KG1 (cell line): ENCODE measurements around the gene ARHGEF17.

Source experiments
- DNase-seq: peaks from one replicate; lab custom pipeline; 2025; lab: John Stamatoyannopoulos, UW

ARHGEF17 gene

GRCh38 chr11:73291781-73292524 is 16.1 kb upstream of the ARHGEF17 start:
- no peak for DNase-seq

- DNase-seq: no peak
These were observed 15.6 kb upstream of the ARHGEF17 start for GRCh38 chr11:73292525-73292894.

GRCh38 chr11:73293356-73293936 is 14.6 kb upstream of the ARHGEF17 start:
- no peak for DNase-seq

GRCh38 chr11:73294604-73295003 is 13.5 kb upstream of the ARHGEF17 start:
- DNase-seq: no peak

GRCh38 chr11:73295241-73295995 is 12.7 kb upstream of the ARHGEF17 start:
- peak; percentile 97 for DNase-seq

GRCh38 chr11:73295996-73296318 is 12.1 kb upstream of the ARHGEF17 start:
- no peak for DNase-seq

- DNase-seq: no peak
These were observed 11.4 kb upstream of the ARHGEF17 start for GRCh38 chr11:73296501-73297230.

- DNase-seq: no peak
These were observed 10.9 kb upstream of the ARHGEF17 start for GRCh38 chr11:73297231-73297590.

- DNase-seq: no peak
These were observed 10.4 kb upstream of the ARHGEF17 start for GRCh38 chr11:73297702-73298101.

- no peak for DNase-seq
These were observed 9.8 kb upstream of the ARHGEF17 start for GRCh38 chr11:73298233-73298632.

GRCh38 chr11:73299751-73300150 is 8.3 kb upstream of the ARHGEF17 start:
- no peak for DNase-seq

GRCh38 chr11:73306069-73306841 is 1.8 kb upstream of the ARHGEF17 start:
- DNase-seq: no peak

GRCh38 chr11:73306977-73307322 is 1.1 kb upstream of the ARHGEF17 start:
- no peak for DNase-seq

- DNase-seq: peak; percentile 99
These were observed 613 bp upstream of the ARHGEF17 start for GRCh38 chr11:73307323-73308002.

GRCh38 chr11:73308961-73309919 is 1.2 kb downstream of the ARHGEF17 start:
- no peak for DNase-seq

- DNase-seq: no peak
These were observed 2.0 kb downstream of the ARHGEF17 start for GRCh38 chr11:73310076-73310475.

- no peak for DNase-seq
These were observed 2.8 kb downstream of the ARHGEF17 start for GRCh38 chr11:73310661-73311393.

- DNase-seq: no peak
These were observed 3.4 kb downstream of the ARHGEF17 start for GRCh38 chr11:73311394-73311869.

- DNase-seq: no peak
These were observed 4.0 kb downstream of the ARHGEF17 start for GRCh38 chr11:73312036-73312435.
